Esophagus squamous epithelium (tissue), 5 donors: ENCODE data around the gene TCOF1. TPM values are rescaled to one million over a fixed set of nuclear protein-coding genes. Genes with fewer than 3 reads are reported as not detected.

ENCODE experiments used
- DNase-seq: peaks from one replicate; lab custom pipeline; 2025; lab: John Stamatoyannopoulos, UW
- H3K27ac ChIP-seq, 4 donors: fragments of 200-600 bp; sonication (generic); one replicate each; pipeline ENCODE4 v1.5.1; 2016 to 2019; ENCODE audit warnings: mild to moderate bottlenecking in 1 of 4
- H3K27me3 ChIP-seq, 4 donors: fragments of 200-600 bp; sonication (generic); 1 replicate in 3 of 4; 2 replicates in 1 of 4; pipeline versions ENCODE4 v1.5.1 to v1.6.0; 2017 to 2021; ENCODE audit warnings: antibody characterized with exemption in 1 of 4
- H3K36me3 ChIP-seq, 3 donors: fragments of 200-600 bp; sonication (generic); one replicate each; pipeline ENCODE4 v1.5.1; 2016 to 2019
- H3K4me1 ChIP-seq, 3 donors: fragments of 200-600 bp; sonication (generic); one replicate each; pipeline ENCODE4 v1.5.1; 2017 to 2019
- H3K4me3 ChIP-seq, 4 donors: fragments of 200-600 bp; sonication (generic); 1 replicate in 3 of 4; 2 replicates in 1 of 4; pipeline ENCODE4 v1.5.1; 2016 to 2019; ENCODE audit warnings: mild to moderate bottlenecking in 2 of 4, moderate library complexity in 1 of 4
- H3K9me3 ChIP-seq, 3 donors: fragments of 200-600 bp; sonication (generic); one replicate each; pipeline ENCODE4 v1.5.1; 2016 to 2019
- POLR2A ChIP-seq, 4 donors: fragments of 450-650 bp; IDR thresholded peaks; one replicate each; pipeline ENCODE4 v1.6.1; 2017; ENCODE audit warnings: antibody characterized with exemption in 4 of 4, mild to moderate bottlenecking in 4 of 4, moderate library complexity in 3 of 4
- WGBS, 2 donors: methylation state at CpG; one replicate each; pipeline ENCODE4 v1.1.5; 2018; 5-methylcytosine and 5-hydroxymethylcytosine counted together
- intact Hi-C: fragments of 100-400 bp; cut with DNase I; formaldehyde crosslinking; loops from one replicate; pipeline ENCODE4 v1.15.0; 2022
- total RNA-seq, 4 donors: library from RNA; depleted of rRNA; stranded (reverse); fragments of >200 nt; gene quantifications; one replicate each; pipeline ENCODE4 v1.1.0, GENCODE V29; 2016
- TF ChIP-seq, protein P1 (sequence below), 6 experiments: fragments of 450-650 bp in 4 of 6; fragments of 200-600 bp in 2 of 6; sonication (generic) in 2 of 6; IDR thresholded peaks; one replicate each; pipeline ENCODE4 v1.5.1; 2016 to 2019; ENCODE audit warnings: antibody characterized with exemption in 6 of 6, mild to moderate bottlenecking in 4 of 6, moderate library complexity in 4 of 6
- donor health status: DM: yes; HTN: yes; CAD: no.

TCOF1 gene
- total RNA-seq, 4 donors from 2014 or later, result 18.2 to 41.4 (median 24.8) TPM

DNA sequence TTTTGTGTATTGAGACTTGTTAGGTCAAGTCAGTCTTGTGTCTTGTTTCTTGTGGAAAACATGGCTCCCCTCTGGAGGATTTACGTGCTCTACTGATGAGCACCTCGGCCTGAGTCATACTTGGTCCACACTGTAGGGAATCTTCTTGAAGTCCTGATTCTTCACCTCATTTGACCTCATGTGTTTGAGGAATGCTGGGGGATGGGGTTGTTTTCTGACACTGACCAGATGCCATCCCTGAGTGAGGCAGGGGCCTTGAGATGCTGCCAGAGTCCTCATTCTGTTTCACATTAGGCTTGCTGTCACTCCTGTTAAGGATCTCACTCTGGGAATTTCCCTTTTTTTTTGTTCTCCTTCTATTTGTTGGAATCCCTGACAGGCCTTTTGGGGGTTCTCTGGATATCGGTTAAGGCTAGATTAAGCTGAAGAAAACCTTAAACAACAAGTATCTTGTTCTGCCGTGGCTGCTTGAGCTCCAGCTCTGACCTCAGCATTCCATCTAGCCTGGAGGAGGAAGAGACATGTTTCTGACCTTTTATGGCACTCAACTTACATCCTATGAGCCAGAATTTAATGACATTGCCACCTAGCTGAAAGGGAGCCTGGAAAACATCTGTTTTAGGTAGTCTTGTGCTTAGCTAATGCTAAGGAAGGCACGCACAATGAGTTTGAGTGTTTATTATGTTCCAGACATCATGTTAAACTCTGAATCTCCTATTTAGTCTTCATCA, 20.6 kb downstream of the TCOF1 start:
- peaks cover 33 to 100% (median 75%) of the 10 kb centered on the region in 3 donors for H3K36me3 ChIP-seq
- H3K4me1 ChIP-seq, result no peaks in the 10 kb centered on the region
- intact Hi-C loops, result no loop called here
- TF ChIP-seq, protein P1, sequence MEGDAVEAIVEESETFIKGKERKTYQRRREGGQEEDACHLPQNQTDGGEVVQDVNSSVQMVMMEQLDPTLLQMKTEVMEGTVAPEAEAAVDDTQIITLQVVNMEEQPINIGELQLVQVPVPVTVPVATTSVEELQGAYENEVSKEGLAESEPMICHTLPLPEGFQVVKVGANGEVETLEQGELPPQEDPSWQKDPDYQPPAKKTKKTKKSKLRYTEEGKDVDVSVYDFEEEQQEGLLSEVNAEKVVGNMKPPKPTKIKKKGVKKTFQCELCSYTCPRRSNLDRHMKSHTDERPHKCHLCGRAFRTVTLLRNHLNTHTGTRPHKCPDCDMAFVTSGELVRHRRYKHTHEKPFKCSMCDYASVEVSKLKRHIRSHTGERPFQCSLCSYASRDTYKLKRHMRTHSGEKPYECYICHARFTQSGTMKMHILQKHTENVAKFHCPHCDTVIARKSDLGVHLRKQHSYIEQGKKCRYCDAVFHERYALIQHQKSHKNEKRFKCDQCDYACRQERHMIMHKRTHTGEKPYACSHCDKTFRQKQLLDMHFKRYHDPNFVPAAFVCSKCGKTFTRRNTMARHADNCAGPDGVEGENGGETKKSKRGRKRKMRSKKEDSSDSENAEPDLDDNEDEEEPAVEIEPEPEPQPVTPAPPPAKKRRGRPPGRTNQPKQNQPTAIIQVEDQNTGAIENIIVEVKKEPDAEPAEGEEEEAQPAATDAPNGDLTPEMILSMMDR (IDR thresholded peaks at IDR 0.05), result no peak
- no peak for TF ChIP-seq POLR2A (IDR thresholded peaks at IDR 0.05)
- no peaks in the 10 kb centered on the region for H3K9me3 ChIP-seq
- H3K27me3 ChIP-seq, result no peaks in the 10 kb centered on the region
- WGBS, 2 donors, result 68 to 76% methylated on average over 4 to 5 of the region's 5 CpGs
- no peak overlapping the region for H3K27ac ChIP-seq
- H3K4me3 ChIP-seq, result no peak overlapping the region
- DNase-seq, result no peak

DNA sequence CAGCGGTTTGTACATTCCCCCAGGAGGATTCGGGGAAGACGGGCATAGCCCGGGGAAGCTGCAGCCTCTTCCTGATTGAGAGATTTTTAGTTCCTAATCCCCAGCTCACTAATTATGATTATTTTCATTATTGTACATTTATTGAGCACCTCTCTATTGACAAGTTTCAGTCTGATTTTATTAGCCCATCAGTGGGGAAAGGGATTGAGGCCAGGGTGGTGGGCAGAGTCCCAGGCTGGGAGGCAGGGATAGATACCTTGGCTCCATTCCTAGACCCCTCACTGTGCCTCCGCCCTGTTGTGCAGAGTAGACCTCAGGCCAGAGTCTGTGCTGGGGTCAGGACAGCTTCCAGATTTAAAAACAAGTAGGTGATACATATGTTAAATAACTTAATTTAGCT, 27.2 kb downstream of the TCOF1 start:
- H3K4me1 ChIP-seq, result no peaks in the 10 kb centered on the region
- WGBS, 2 donors, result 92 to 94% methylated on average over 5 of the region's 5 CpGs
- DNase-seq, result no peak
- TF ChIP-seq, protein P1 (IDR thresholded peaks at IDR 0.05), result no peak
- TF ChIP-seq POLR2A (IDR thresholded peaks at IDR 0.05), result no peak
- H3K27me3 ChIP-seq, result no peaks in the 10 kb centered on the region
- H3K9me3 ChIP-seq, result no peaks in the 10 kb centered on the region
- intact Hi-C loops, result no loop called here
- no peak overlapping the region for H3K4me3 ChIP-seq
- H3K27ac ChIP-seq, result no peak overlapping the region
- peaks cover 20 to 100% (median 45%) of the 10 kb centered on the region in 3 donors for H3K36me3 ChIP-seq

DNA sequence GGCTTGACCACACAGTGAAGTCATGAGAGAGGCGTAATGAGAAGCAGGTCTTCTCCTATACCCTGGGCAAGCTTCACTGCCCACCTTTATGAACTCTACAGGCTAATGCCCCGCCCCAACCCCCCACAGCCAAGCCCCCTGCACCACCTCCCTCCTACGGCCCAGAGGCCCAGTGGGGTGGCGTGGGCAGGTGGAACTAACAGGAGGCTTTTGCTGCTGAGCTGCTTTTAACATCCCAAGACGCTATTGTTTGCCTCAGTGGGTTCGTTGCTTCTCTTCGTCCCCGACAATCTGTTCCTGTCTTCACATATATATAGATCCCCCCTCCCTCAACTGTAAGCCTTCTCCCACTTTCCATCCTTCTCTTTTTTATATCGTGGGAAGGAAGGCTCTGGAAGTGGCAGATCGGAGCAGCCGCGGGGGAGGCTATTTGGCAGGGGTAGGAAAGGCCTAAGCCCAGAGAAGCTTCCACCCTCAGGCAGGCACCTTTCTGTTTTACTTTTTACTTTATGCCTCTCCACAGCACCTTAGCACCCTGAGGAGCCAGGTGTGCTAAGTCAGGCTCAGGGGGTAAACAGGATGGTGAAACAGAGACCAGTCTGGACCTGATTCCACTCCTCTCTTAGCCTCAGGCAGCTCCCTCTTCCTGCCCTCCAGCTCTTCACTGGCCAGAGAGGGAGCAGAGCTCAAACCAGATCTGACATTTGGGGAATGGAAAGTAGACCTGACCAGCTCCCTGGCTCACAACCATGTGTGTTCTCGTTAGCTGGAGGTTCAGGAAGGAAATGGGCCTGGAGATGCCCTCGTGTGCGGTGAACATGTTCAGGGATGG, 28.7 kb downstream of the TCOF1 start:
- Histone ChIP-seq H3K4me3 (no peak overlapping the region), H3K27ac (no peak overlapping the region), H3K4me1 (no peaks in the 10 kb centered on the region), H3K36me3 (peaks cover 18 to 100% (median 37%) of the 10 kb centered on the region in 3 donors), H3K27me3 (no peaks in the 10 kb centered on the region), H3K9me3 (no peaks in the 10 kb centered on the region)
- intact Hi-C loops, result no loop called here
- 62% methylated on average over 12 to 14 of the region's 15 CpGs for WGBS, 2 donors
- DNase-seq, result no peak
- no peak for TF ChIP-seq POLR2A (IDR thresholded peaks at IDR 0.05)
- TF ChIP-seq, protein P1 (IDR thresholded peaks at IDR 0.05), result no peak

DNA sequence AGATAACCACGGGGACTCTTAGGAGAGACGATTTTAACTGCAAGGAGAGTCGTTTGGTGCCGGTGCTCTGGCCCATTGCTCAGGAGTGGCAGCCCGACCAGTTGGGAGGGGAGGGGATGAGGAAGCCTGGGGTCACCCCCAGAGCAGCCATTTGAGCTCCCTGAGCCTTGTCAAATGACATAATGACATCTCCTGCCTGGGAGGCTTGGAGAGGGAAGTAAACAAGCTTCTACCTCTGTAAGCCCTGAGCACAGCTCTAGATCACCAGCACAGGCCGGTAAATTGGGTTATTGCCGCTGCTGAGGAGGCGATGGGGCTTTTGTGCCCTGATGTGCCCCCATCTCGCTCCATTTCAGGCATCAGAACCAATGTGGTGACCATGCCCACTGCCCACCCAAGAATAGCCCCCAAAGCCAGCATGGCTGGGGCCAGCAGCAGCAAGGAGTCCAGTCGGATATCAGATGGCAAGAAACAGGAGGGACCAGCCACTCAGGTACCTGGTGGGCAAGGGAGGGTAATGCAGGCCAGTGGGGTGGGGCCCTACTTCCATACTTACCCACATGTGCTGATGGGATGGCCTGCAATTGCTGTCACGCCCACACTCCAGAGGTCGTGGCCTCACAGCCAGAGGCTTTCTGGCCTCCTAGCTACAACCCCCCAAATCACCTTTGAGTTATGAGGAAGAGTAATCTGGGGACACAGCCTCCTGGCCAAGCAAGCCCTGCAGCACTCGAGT, 32.2 kb downstream of the TCOF1 start:
- Histone ChIP-seq H3K9me3 (no peaks in the 10 kb centered on the region), H3K27me3 (no peaks in the 10 kb centered on the region), H3K27ac (no peak overlapping the region), H3K4me3 (no peak overlapping the region), H3K36me3 (peaks cover 18 to 100% (median 42%) of the 10 kb centered on the region in 3 donors), H3K4me1 (no peaks in the 10 kb centered on the region)
- WGBS, 2 donors, result 88 to 89% methylated on average over 9 to 11 of the region's 13 CpGs
- DNase-seq, result no peak
- intact Hi-C loops, result no loop called here
- TF ChIP-seq, protein P1 (IDR thresholded peaks at IDR 0.05), result no peak
- TF ChIP-seq POLR2A (IDR thresholded peaks at IDR 0.05), result no peak
